ENCODE data around the gene WDR48.

The WDR48 gene

GRCh38 chr3:39142067-39142466, 90.3 kb downstream of the WDR48 start:
- DNase-seq = peak; percentile 67

- no peak for DNase-seq
Observed at GRCh38 chr3:39143051-39143885, 91.5 kb downstream of the WDR48 start.

DNA sequence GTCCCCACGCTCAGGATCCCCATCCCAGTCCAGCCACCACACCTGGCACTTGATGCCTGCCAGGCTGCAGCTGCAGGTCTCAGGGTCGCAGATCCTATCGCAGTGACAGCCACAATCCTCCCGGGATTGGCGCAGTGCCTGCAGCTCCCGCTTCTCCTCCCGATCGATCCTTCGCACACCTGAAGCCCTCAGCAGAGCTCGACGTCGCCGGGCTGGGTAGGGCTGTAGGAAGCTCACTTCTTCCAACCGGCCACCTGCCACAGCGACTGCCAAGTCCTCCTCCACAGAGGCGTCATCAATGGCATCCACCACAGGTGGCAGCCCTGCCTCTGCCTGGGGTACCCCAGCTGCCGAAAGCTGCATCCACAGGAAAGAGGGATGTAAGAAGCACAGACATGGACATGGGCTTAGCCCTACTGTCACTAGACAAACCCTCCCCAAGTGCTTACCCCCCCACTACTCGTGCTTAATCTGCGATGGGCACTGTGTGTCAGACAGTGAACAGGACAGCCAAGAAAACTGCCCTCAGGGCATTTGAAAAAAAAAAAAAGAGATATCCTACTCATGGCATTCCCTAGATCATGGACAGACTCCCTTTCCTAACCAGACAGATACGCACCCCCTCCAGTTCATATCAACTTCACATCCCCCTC, 92.4 kb downstream of the WDR48 start:
- peak; percentile 75 for DNase-seq

- no peak for DNase-seq
Observed at GRCh38 chr3:39144748-39145380, 93.0 kb downstream of the WDR48 start.

DNA sequence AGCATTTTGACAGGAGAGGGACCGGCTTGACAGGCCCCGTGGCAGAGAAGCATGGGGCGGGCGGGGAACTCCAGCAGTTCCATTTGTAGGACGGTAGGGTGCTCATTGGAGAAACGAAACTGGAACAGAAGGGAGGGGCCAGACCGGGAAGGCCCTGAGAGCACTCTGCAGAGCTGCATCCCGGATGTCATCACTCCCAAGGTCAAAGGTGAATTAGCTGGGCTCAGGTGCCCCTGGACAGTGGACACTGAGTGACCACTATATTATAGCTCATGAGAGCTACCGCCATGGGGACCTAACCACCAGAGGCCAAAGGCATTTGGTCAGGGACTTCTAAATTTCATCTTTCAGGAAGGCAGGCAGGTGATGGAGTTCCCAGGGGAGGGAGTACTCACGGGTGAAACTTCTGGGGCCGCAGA, 94.3 kb downstream of the WDR48 start:
- DNase-seq = no peak
